H1 (cell line): ENCODE data around the gene RRAD. TPM values are rescaled to one million over a fixed set of nuclear protein-coding genes. Genes with fewer than 3 reads are reported as not detected.
"Not testable (repeated sequence)": the region's sequence is repeated elsewhere in the genome, so short reads cannot be mapped to it uniquely, and the experiment has no call there.

Source experiments
- CTCF ChIA-PET: fragments of 300-600 bp; sonication (Branson Sonifier 250); formaldehyde crosslinking; loops from one replicate; lab custom pipeline; 2021; ENCODE audit not compliant: partially characterized antibody; lab: Charles Lee
- POLR2A ChIA-PET: fragments of 300-600 bp; sonication (Branson Sonifier 250); formaldehyde crosslinking; loops from one replicate; lab custom pipeline; 2021; ENCODE audit warnings: inconsistent platforms; ENCODE audit not compliant: partially characterized antibody; lab: Charles Lee
- DNase-seq, 2 experiments: peaks; one replicate each; pipeline versions ENCODE4 v3.0.0 to v3.0.0-alpha.2; 2010 to 2022; ENCODE audit warnings: low spot score in 2 of 2, low read depth in 1 of 2, mixed read lengths in 1 of 2
- FAIRE-seq: peaks from 2 replicates; lab custom pipeline; 2011; peaks lifted over from hg19 to GRCh38; lab: Jason Lieb, UNC
- H2AFZ ChIP-seq: 2 replicates; pipeline ENCODE4 v1.8.1; 2012; ENCODE audit warnings: low read length, inconsistent platforms
- H2AK5ac ChIP-seq: 2 replicates; pipeline ENCODE4 v1.6.1; 2013; ENCODE audit warnings: low read depth, low read length
- H2BK120ac ChIP-seq: replicated peaks from 2 replicates; pipeline ENCODE3; 2013; ENCODE audit warnings: low read depth, low read length, inconsistent platforms
- H2BK12ac ChIP-seq: 2 replicates; pipeline ENCODE4 v1.6.1; 2013; ENCODE audit warnings: low read depth, low read length
- H2BK15ac ChIP-seq: 2 replicates; pipeline ENCODE4 v1.6.1; 2013; ENCODE audit warnings: low read length
- H2BK20ac ChIP-seq: 2 replicates; pipeline ENCODE4 v1.6.1; 2013; ENCODE audit warnings: low read length
- H2BK5ac ChIP-seq: 2 replicates; pipeline ENCODE4 v1.6.1; 2013; ENCODE audit warnings: low read depth, low read length
- H3K14ac ChIP-seq: 2 replicates; pipeline ENCODE4 v1.6.1; 2013; ENCODE audit warnings: inconsistent platforms; ENCODE audit not compliant: insufficient read length
- H3K18ac ChIP-seq: 2 replicates; pipeline ENCODE4 v1.6.1; 2013; ENCODE audit warnings: low read length; ENCODE audit errors: extremely low read depth
- H3K23ac ChIP-seq: 2 replicates; pipeline ENCODE4 v1.6.1; 2013; ENCODE audit warnings: inconsistent platforms; ENCODE audit not compliant: insufficient read length
- H3K23me2 ChIP-seq: 2 replicates; pipeline ENCODE4 v1.6.1; 2013; ENCODE audit warnings: low read depth, low read length
- H3K27ac ChIP-seq: 2 replicates; pipeline ENCODE4 v1.6.1; 2011; ENCODE audit warnings: low read depth, low read length, inconsistent platforms
- H3K27me3 ChIP-seq, 4 experiments: replicated peaks in 1 of 4; 1 replicate in 1 of 4; 2 replicates in 3 of 4; pipeline versions ENCODE4 v1.6.1 to v1.8.1; 2011 to 2013; ENCODE audit warnings: low read length in 3 of 4, mild to moderate bottlenecking in 3 of 4, inconsistent platforms in 2 of 4, mixed read lengths in 2 of 4, moderate library complexity in 1 of 4; ENCODE audit not compliant: control insufficient read depth in 3 of 4, insufficient read depth in 3 of 4; ENCODE audit errors: extremely low read depth in 1 of 4
- H3K36me3 ChIP-seq, 4 experiments: 2 replicates each; pipeline versions ENCODE4 v1.6.1 to v1.8.1; 2011 to 2013; ENCODE audit warnings: mild to moderate bottlenecking in 4 of 4, low read length in 3 of 4, moderate library complexity in 2 of 4, control low read depth in 1 of 4, inconsistent platforms in 1 of 4; ENCODE audit not compliant: insufficient read depth in 4 of 4, control insufficient read depth in 2 of 4
- H3K4ac ChIP-seq: replicated peaks from 2 replicates; pipeline ENCODE3; 2013; ENCODE audit warnings: low read length, low read depth, mixed read lengths, inconsistent platforms; ENCODE audit not compliant: insufficient read length
- H3K4me1 ChIP-seq, 4 experiments: replicated peaks in 1 of 4; 1 replicate in 1 of 4; 2 replicates in 3 of 4; pipeline versions ENCODE4 v1.6.1 to v1.8.1; 2011 to 2013; ENCODE audit warnings: low read length in 3 of 4, inconsistent platforms in 2 of 4, mixed read lengths in 1 of 4; ENCODE audit not compliant: insufficient read depth in 4 of 4, control insufficient read depth in 3 of 4
- H3K4me2 ChIP-seq, 2 experiments: 2 replicates each; pipeline versions ENCODE4 v1.6.1 to v1.8.1; 2011 to 2013; ENCODE audit warnings: low read depth in 2 of 2, low read length in 2 of 2, control low read depth in 1 of 2, inconsistent platforms in 1 of 2, mild to moderate bottlenecking in 1 of 2; ENCODE audit not compliant: insufficient read depth in 1 of 2
- H3K4me3 ChIP-seq, 4 experiments: fragments of 200-600, 300-600 bp in 1 of 4; sonication (generic), shearing (Covaris generic), sonication (Bioruptor Twin) in 1 of 4; 2 replicates each; pipeline versions ENCODE4 v1.5.1 to v1.8.1; 2011 to 2016; ENCODE audit warnings: low read length in 4 of 4, low read depth in 3 of 4, control low read depth in 2 of 4, inconsistent platforms in 2 of 4, mild to moderate bottlenecking in 2 of 4, mixed read lengths in 1 of 4, moderate library complexity in 1 of 4; ENCODE audit not compliant: insufficient read depth in 2 of 4; ENCODE audit errors: extremely low read depth in 1 of 4
- H3K56ac ChIP-seq: replicated peaks from 2 replicates; pipeline ENCODE3; 2013; ENCODE audit warnings: low read depth, mild to moderate bottlenecking, mixed read lengths, low read length, inconsistent platforms; ENCODE audit not compliant: insufficient read length
- H3K79me1 ChIP-seq: 2 replicates; pipeline ENCODE4 v1.6.1; 2013; ENCODE audit warnings: low read depth, low read length, control low read depth
- H3K79me2 ChIP-seq, 2 experiments: 2 replicates each; pipeline versions ENCODE4 v1.6.1 to v1.8.1; 2012 to 2013; ENCODE audit warnings: low read length in 2 of 2, mild to moderate bottlenecking in 2 of 2, inconsistent platforms in 1 of 2; ENCODE audit not compliant: insufficient read depth in 2 of 2, control insufficient read depth in 1 of 2
- H3K9ac ChIP-seq, 4 experiments: replicated peaks in 1 of 4; 1 replicate in 1 of 4; 2 replicates in 3 of 4; pipeline versions ENCODE4 v1.6.1 to v1.8.1; 2011 to 2013; ENCODE audit warnings: low read depth in 3 of 4, low read length in 3 of 4, control low read depth in 2 of 4, mild to moderate bottlenecking in 2 of 4, moderate library complexity in 2 of 4, inconsistent platforms in 1 of 4; ENCODE audit errors: extremely low read depth in 1 of 4
- H3K9me3 ChIP-seq, 2 experiments: 2 replicates each; pipeline versions ENCODE4 v1.6.1 to v1.8.1; 2012 to 2013; ENCODE audit warnings: mild to moderate bottlenecking in 2 of 2, moderate library complexity in 2 of 2, control low read depth in 1 of 2, inconsistent platforms in 1 of 2, low read depth in 1 of 2, low read length in 1 of 2, mixed read lengths in 1 of 2; ENCODE audit not compliant: insufficient read depth in 2 of 2
- H4K20me1 ChIP-seq, 2 experiments: replicated peaks in 1 of 2; 2 replicates each; pipeline versions ENCODE3 to v1.8.1; 2011 to 2013; ENCODE audit warnings: inconsistent platforms in 2 of 2, low read length in 2 of 2, mild to moderate bottlenecking in 1 of 2; ENCODE audit not compliant: insufficient read depth in 2 of 2, control insufficient read depth in 1 of 2
- H4K5ac ChIP-seq: 2 replicates; pipeline ENCODE4 v1.6.1; 2013; ENCODE audit warnings: low read length, low read depth, mixed read lengths, inconsistent platforms; ENCODE audit not compliant: insufficient read length
- H4K8ac ChIP-seq: 2 replicates; pipeline ENCODE4 v1.8.0; 2013; ENCODE audit warnings: mild to moderate bottlenecking, moderate library complexity, low read length, inconsistent platforms; ENCODE audit not compliant: insufficient read depth; ENCODE audit errors: extremely low read depth
- H4K91ac ChIP-seq: replicated peaks from 2 replicates; pipeline ENCODE3; 2013; ENCODE audit warnings: low read length, mixed read lengths, inconsistent platforms; ENCODE audit not compliant: insufficient read length
- WGBS, 2 experiments: shearing (Covaris generic) in 1 of 2; methylation state at CpG; one replicate each; pipeline versions ENCODE4 v1.1.6 to v1.1.7; 2013 to 2015; ENCODE audit warnings: low lambda C conversion rate in 2 of 2, mixed read lengths in 2 of 2, inconsistent platforms in 1 of 2, low coverage in 1 of 2, missing lambda C conversion rate in 1 of 2; ENCODE audit not compliant: insufficient replicate concordance in 2 of 2, insufficient coverage in 1 of 2, insufficient read length in 1 of 2; ENCODE audit errors: extremely low coverage in 1 of 2, missing lambda C conversion rate in 1 of 2; 5-methylcytosine and 5-hydroxymethylcytosine counted together
- polyA plus RNA-seq, 7 experiments: library from polyadenylated mRNA; depleted of rRNA in 3 of 7; stranded (reverse) in 5 of 7; unstranded in 2 of 7; fragments of >200 nt in 5 of 7; fragments of 200-250 nt in 2 of 7; gene quantifications; 1 replicate in 5 of 7; 2 replicates in 1 of 7; 4 replicates in 1 of 7; pipeline versions ENCODE4 v1.2.1 to v1.2.3, GENCODE V29; 2011 to 2013; ENCODE audit warnings: missing spikeins in 2 of 7, mixed read lengths in 2 of 7
- total RNA-seq: library from RNA; stranded (reverse); fragmentation: NEBNext Ultra II Directional; extraction: Animal tissue kit (Norgen Biotek cat#: 25700); gene quantifications from 2 replicates; pipeline ENCODE4 v1.2.1, GENCODE V29; 2021

The RRAD gene
- total and polyA plus RNA-seq, 2 of the 8 experiments (the other 6 are each of a cell fraction or from before 2014, with no cell fraction given), result 0.17 TPM; not detected in 1

GRCh38 chr16:66974156-66974931 lies 49.0 kb upstream of the RRAD start:
- not testable (repeated sequence) for H3K4me3 ChIP-seq, H3K23me2 ChIP-seq, H2BK12ac ChIP-seq, H3K27me3 ChIP-seq, H3K23ac ChIP-seq, H3K4me1 ChIP-seq, H3K4ac ChIP-seq, H3K18ac ChIP-seq, H2AK5ac ChIP-seq, H2BK5ac ChIP-seq, H3K9me3 ChIP-seq, H3K56ac ChIP-seq, H3K14ac ChIP-seq, H3K79me1 ChIP-seq, H3K4me2 ChIP-seq, H2BK20ac ChIP-seq, H3K27ac ChIP-seq, H4K20me1 ChIP-seq, H2AFZ ChIP-seq, FAIRE-seq, H4K8ac ChIP-seq, H2BK120ac ChIP-seq, DNase-seq, H2BK15ac ChIP-seq, H4K5ac ChIP-seq, H3K36me3 ChIP-seq, H3K79me2 ChIP-seq, H4K91ac ChIP-seq, H3K9ac ChIP-seq
- ChIA-PET CTCF (interaction anchor here (0.9 to 10.2 kb wide), 12 partner anchors 12 to 313 kb away, joined by 3 to 130 read pairs (median 6); partner anchors contain the start of genes CES3 and CES4A), POLR2A (interaction anchor here (1.2 to 1.6 kb wide), 2 partner anchors 14 to 132 kb away, joined by 3 to 6 read pairs; partner anchors contain the start of gene CES3)
- WGBS, 2 experiments, result 92% methylated on average over 8 of the region's 32 CpGs; no CpG with 5 or more reads in 1 of the 2 experiments
